ENCODE results near the gene STN1.

Gene STN1

DNA sequence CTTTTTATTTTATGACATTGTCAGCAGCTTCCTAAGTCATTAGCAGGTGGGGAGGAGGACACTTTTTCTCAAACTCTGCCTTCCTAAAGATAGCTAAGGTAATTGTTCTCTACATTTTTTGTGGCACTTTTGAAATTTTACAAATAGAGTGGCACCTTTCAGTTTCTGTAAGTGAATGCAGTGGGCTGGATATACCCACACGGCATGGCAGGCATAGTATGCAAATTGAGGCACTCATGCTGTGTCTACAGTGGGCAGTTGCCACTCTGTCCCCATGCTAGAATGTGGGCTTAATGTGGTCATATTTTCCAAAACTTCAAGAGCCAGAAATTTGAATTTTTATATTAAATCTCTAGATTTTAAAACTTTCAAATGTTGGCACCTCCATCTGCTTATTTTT lies 49.8 kb downstream of the STN1 start:
- H3K36me3 ChIP-seq (replicated peaks; ENCODE audit: low read depth, low read length): no peaks in the 10 kb centered on the region
- H3K4me2 ChIP-seq (ENCODE audit: low read length): no peak overlapping the region
- H3K9ac ChIP-seq (ENCODE audit: low read length): no peak overlapping the region
- no peaks in the 10 kb centered on the region for H3K4me1 ChIP-seq (ENCODE audit: low read length)
- no peaks in the 10 kb centered on the region for H3K9me3 ChIP-seq (ENCODE audit: insufficient read depth, low read length)
- H3K27me3 ChIP-seq (ENCODE audit: low read depth, low read length): no peaks in the 10 kb centered on the region
- H4K20me1 ChIP-seq (ENCODE audit: insufficient read depth, low read length): no peaks in the 10 kb centered on the region
- H3K4me3 ChIP-seq (ENCODE audit: low read length): no peak overlapping the region
- no peak overlapping the region for H2AFZ ChIP-seq (ENCODE audit: low read depth, low read length)
- H3K27ac ChIP-seq (ENCODE audit: low read length): no peak overlapping the region
- no peaks in the 10 kb centered on the region for H3K79me2 ChIP-seq (ENCODE audit: low read length)
- no peak for TF ChIP-seq EZH2phosphoT487 (IDR thresholded peaks at IDR 0.05; ENCODE audit: low read depth)
- TF ChIP-seq, protein P1, sequence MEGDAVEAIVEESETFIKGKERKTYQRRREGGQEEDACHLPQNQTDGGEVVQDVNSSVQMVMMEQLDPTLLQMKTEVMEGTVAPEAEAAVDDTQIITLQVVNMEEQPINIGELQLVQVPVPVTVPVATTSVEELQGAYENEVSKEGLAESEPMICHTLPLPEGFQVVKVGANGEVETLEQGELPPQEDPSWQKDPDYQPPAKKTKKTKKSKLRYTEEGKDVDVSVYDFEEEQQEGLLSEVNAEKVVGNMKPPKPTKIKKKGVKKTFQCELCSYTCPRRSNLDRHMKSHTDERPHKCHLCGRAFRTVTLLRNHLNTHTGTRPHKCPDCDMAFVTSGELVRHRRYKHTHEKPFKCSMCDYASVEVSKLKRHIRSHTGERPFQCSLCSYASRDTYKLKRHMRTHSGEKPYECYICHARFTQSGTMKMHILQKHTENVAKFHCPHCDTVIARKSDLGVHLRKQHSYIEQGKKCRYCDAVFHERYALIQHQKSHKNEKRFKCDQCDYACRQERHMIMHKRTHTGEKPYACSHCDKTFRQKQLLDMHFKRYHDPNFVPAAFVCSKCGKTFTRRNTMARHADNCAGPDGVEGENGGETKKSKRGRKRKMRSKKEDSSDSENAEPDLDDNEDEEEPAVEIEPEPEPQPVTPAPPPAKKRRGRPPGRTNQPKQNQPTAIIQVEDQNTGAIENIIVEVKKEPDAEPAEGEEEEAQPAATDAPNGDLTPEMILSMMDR (IDR thresholded peaks at IDR 0.05; ENCODE audit: low read depth, low read length): no peak

DNA sequence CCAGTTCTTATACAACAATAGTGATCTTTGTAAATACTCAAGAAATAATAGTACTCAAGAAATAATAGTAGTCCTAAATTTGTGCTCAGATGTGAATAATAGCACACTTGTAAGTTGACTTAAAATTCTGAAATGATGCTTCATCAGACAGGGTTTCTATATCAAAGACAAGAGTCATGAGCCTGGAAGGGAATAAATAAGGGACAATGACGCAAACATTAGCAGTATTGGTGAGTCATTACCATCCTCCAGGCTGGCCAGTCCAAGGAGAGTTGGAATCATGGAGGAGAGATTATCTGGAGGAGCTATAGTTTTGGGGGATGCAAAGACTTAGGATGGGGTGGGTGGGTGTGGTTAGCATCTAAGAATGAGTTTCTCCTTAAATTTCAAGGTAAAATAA lies 56.5 kb downstream of the STN1 start:
- no peak overlapping the region for H3K27ac ChIP-seq (ENCODE audit: low read length)

DNA sequence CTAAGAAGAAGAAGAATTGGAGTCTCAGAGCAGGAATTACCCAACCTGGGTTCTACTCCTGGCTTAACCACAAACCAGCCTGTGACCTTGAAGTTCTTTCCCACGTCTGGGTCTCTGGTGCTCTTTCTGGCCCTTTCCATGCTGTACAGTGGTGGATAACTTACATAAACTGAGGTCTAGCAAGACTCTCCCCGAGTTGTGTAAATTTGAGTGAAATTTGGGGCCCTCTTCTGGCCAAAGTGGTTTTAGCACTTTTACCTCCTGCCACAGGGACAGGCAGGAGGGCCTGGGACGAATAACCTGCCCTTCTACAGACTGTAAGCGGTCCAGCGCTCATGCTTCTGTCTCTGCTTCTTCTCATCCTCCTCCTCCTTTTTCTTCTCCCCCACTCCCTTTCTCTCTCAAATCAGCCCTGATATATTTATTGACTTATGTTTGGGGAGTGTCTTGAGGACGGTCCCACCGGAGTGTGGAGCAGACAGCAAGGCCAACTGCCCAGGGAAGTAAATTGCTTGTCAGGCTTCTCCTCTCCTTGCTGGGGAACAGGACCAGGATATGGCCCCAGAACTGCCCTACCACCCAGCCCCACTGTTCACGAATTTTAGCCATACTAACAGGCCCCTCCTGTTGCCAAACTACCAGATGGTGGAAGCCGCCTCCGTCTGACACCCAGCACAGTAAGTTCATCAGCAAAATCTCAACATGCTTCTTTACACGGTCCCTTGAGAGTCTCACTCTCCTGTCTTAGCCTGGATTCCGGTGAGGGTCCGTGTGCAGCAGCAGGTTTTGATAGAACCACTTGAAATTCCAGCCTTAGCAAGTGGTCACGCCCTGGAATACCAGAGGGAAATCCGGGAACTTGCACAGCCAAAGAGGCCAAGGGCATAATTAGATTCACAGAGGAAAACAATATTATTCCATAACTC lies 58.6 kb downstream of the STN1 start:
- Histone ChIP-seq H3K79me2 (ENCODE audit: low read length) (no peaks in the 10 kb centered on the region), H3K4me3 (ENCODE audit: low read length) (no peak overlapping the region), H3K36me3 (replicated peaks; ENCODE audit: low read depth, low read length) (no peaks in the 10 kb centered on the region), H3K27me3 (ENCODE audit: low read depth, low read length) (no peaks in the 10 kb centered on the region), H2AFZ (ENCODE audit: low read depth, low read length) (no peak overlapping the region), H3K4me1 (ENCODE audit: low read length) (no peaks in the 10 kb centered on the region), H3K9ac (ENCODE audit: low read length) (no peak overlapping the region), H4K20me1 (ENCODE audit: insufficient read depth, low read length) (no peaks in the 10 kb centered on the region), H3K9me3 (ENCODE audit: insufficient read depth, low read length) (no peaks in the 10 kb centered on the region), H3K4me2 (ENCODE audit: low read length) (no peak overlapping the region), H3K27ac (ENCODE audit: low read length) (no peak overlapping the region)
- TF ChIP-seq, protein P1 (IDR thresholded peaks at IDR 0.05; ENCODE audit: low read depth, low read length): peak; percentile 61
- no peak for TF ChIP-seq EZH2phosphoT487 (IDR thresholded peaks at IDR 0.05; ENCODE audit: low read depth)

More for the DNA sequence above, 56.5 kb downstream of the STN1 start:
- H3K9me3 ChIP-seq (ENCODE audit: insufficient read depth, low read length): no peaks in the 10 kb centered on the region
- no peak overlapping the region for H3K9ac ChIP-seq (ENCODE audit: low read length)
- H2AFZ ChIP-seq (ENCODE audit: low read depth, low read length): no peak overlapping the region
- no peaks in the 10 kb centered on the region for H3K27me3 ChIP-seq (ENCODE audit: low read depth, low read length)
- no peaks in the 10 kb centered on the region for H3K4me1 ChIP-seq (ENCODE audit: low read length)
- TF ChIP-seq, protein P1 (IDR thresholded peaks at IDR 0.05; ENCODE audit: low read depth, low read length): no peak
- no peak for TF ChIP-seq EZH2phosphoT487 (IDR thresholded peaks at IDR 0.05; ENCODE audit: low read depth)
- H3K36me3 ChIP-seq (replicated peaks; ENCODE audit: low read depth, low read length): no peaks in the 10 kb centered on the region
- H3K4me3 ChIP-seq (ENCODE audit: low read length): no peak overlapping the region
- no peak overlapping the region for H3K4me2 ChIP-seq (ENCODE audit: low read length)
- no peaks in the 10 kb centered on the region for H3K79me2 ChIP-seq (ENCODE audit: low read length)
- no peaks in the 10 kb centered on the region for H4K20me1 ChIP-seq (ENCODE audit: insufficient read depth, low read length)

DNA sequence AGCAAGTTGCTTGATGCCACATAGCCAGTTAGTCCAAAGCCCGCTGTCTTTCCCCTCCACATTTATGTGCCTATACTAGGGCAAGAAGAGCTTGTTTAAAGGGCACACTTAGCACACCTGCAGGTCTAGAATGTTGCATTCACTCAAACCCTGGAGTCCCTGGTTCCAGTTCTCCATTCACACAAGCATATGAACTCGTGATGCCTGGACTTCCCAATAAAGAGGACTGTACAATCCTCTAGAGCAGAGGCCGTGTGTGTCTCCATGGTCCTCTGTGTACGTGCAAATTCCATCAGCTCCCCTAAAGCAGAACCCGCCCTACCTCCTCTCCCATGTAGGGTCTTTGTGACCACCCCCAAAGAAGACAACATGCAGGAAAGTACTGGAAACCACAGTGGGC lies 59.6 kb downstream of the STN1 start:
- no peak overlapping the region for H3K27ac ChIP-seq (ENCODE audit: low read length)
- H3K4me3 ChIP-seq (ENCODE audit: low read length): no peak overlapping the region
- H3K36me3 ChIP-seq (replicated peaks; ENCODE audit: low read depth, low read length): no peaks in the 10 kb centered on the region
- no peaks in the 10 kb centered on the region for H3K9me3 ChIP-seq (ENCODE audit: insufficient read depth, low read length)
- H3K27me3 ChIP-seq (ENCODE audit: low read depth, low read length): 0 out of 2 replicates have a peak, but pooled peaks cover 5% of the 10 kb centered on the region
- no peak for TF ChIP-seq EZH2phosphoT487 (IDR thresholded peaks at IDR 0.05; ENCODE audit: low read depth)
- TF ChIP-seq, protein P1 (IDR thresholded peaks at IDR 0.05; ENCODE audit: low read depth, low read length): no peak
- H3K9ac ChIP-seq (ENCODE audit: low read length): no peak overlapping the region
- H4K20me1 ChIP-seq (ENCODE audit: insufficient read depth, low read length): no peaks in the 10 kb centered on the region
- no peak overlapping the region for H3K4me2 ChIP-seq (ENCODE audit: low read length)
- H3K4me1 ChIP-seq (ENCODE audit: low read length): no peaks in the 10 kb centered on the region
- H3K79me2 ChIP-seq (ENCODE audit: low read length): no peaks in the 10 kb centered on the region
- H2AFZ ChIP-seq (ENCODE audit: low read depth, low read length): no peak overlapping the region

All from OCI-LY3 (cell line).